ENCODE results near the gene MAP4.
"Not testable (repeated sequence)": the region's sequence is repeated elsewhere in the genome, so short reads cannot be mapped to it uniquely, and the experiment has no call there.

MAP4 gene

DNA sequence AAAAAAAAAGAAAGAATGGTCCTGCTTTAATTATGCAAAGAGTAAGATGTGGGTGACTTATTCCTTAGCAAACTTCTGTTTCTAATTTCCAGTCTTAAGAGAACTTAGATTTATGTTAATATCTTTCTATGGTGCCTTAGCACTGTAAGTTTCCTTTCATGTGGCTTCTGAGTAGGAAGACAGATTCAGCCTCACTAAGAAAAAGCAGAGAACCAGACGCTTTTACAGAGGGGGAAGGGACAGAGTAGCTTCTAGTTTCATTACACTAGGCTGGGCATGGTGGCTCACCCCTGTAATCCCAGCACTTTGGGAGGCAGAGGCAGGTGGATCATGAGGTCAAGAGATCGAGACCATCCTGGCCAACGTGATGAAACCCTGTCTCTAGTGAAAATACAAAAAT lies 118.3 kb downstream of the MAP4 start:
- no peak for DNase-seq (ENCODE audit: extremely low read depth in 1 of 2, low read depth in 1 of 2)

DNA sequence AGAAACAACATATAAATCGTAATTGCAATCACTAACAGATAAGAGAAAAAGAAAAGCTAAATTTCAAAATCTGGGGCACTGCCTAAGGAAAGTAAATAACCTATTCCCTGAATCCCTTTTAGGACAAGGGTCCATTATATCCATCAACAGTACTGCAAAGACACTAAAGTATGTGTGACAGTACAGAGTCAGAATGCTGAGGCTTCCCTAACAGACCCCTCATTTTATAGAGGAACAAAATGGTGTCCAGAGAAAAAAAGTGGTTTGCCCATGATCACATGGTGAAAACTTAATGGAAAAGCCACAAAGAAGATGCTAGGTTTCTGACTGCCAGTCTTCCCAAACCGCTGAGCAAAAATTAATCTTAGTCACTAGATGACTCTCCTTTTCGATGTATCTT lies 119.5 kb downstream of the MAP4 start:
- no peak for DNase-seq (ENCODE audit: extremely low read depth in 1 of 2, low read depth in 1 of 2)

DNA sequence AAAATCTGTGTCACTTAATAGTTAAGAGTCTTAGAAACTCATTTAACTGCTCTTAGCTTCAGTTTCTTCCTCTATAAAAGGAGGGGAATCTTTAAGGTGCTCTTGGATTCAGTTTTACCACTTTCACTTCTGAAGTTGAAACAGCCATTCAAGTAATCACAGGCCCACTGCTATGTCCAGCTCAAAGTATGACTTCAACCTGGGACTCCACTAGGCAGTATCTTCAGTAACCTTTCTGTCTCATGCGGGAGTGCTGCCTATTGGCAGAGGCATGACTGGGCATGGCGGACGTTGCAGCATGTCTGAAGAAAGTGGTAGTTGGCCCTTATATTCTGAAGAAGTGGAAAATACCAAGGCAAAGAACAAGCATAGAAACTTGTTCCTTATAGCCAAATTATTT lies 121.0 kb downstream of the MAP4 start:
- DNase-seq (ENCODE audit: extremely low read depth in 1 of 2, low read depth in 1 of 2), result no peak

DNA sequence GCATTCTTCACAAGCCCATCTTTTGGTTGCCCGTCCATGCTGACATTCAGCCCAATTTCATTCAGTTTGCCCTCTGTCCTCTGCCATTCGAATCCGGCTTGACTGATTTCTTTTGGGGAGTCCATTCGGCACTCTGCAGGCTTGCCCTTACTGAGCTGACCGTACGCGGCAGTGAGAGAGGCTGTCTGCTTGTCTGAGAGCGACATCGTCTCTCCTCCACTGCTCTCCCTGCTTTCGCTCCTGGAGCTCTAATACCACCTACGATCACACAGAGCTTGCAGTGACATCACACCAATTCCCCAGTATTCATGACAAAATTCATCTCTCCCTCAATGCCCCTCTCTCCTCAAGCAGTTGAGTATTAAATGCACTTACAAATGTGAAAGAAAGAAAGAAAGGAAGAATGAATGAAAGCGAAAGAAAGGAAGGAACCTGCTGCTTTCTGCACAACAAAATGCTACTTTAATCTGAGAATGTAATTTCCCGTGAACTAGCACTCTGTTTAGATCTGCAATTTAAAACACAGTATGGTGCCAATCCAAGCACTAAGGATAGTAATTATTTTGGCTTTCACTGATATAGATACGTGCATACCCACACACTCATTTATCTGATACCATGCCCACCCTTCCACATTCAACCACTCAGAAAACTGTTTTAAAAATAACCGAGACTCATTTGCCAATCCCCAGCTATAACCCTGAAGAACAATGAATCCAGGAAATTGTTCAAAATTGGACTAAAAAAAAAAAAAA lies 123.8 kb downstream of the MAP4 start:
- DNase-seq (ENCODE audit: extremely low read depth in 1 of 2, low read depth in 1 of 2), result no peak

DNA sequence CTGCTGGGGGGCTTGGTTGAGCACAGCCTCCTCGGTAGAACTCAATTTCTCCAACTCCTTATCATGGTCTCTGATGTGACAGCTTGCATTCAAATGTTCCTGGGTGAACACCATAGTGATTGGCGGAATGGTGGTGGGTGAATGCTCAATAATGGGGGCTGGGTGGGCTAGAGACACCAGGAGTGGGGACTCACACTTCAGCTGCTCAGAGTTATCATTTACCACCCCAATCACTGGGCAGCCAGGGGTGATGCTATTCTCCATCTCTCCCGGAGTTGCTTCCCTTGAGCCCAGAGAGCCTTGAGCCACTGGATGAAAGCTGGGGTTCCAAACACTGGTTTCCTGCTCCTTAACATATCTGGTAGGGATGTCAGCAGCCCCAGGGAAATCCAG lies 124.6 kb downstream of the MAP4 start:
- DNase-seq (ENCODE audit: extremely low read depth in 1 of 2, low read depth in 1 of 2), result no peak

DNA sequence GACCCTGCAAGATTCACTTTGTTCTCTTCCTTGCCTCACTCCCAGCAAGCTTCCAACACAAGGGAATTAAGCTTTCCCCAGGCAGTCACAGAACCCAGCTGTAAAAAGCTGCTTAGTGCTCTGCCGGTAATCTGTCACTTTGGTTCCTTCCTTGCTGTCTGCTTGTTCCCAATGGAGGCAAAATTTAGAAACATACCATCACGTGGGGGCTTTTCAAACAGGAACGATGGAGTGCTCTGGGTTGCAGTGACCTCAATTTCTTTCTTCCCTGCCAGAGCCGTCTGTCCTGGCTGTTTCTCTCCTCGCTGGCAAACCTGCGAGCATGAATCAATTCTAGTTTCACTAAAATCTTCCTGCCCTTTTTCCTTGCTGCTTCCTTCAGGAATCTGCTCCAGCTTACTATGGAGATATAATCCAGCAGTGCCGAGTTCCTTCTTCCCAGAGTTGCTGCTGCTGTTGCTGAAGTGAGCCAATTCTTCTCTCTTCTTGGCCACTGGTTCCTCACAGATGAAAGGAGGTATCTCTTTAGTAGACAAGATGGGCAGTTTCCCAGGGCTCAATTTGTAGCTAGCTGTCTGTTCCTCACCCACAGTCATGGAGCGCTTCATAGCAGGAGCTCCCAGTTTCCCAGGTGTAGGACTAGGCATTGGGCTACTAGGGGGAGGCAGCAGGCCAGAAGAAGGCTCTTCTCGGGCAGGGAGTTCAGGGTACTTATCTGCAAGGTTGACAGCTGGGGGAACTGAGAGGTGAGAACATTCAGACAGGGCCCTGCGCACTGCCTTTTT lies 125.2 kb downstream of the MAP4 start:
- no peak for DNase-seq (ENCODE audit: extremely low read depth in 1 of 2, low read depth in 1 of 2)

DNA sequence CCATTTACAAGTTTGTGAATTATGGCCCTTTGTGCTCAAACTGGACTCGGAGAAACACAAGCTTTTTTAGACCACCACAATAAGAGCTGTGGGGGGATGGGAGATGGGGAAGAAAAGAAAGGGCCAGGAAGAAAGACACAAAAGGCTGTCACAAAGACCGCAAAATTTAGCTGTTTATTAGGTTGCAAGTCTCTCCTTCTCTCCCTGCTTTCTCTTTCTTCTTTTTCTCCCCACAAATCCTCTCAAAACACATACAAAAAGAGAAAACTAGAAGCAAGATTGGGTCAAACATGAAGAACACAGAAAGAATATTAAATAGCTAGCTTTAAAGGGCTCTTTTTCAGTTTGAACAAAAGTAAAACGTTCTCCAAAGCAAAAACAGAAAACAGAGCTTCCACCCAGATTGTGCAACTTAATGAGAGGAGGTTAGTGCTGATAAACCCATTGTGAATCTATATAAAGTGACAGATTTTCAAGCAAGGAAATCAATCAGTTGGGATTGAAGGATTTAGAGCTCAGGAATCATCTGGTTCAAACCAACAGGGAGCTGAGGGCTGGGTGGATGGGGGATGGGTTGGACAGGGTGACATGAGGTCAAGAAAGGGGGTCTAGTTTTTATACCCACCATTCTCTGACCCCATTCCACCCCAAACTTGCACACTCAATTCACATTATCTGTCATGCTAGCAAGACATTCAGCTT lies 125.9 kb downstream of the MAP4 start:
- DNase-seq (ENCODE audit: extremely low read depth in 1 of 2, low read depth in 1 of 2), result no peak

DNA sequence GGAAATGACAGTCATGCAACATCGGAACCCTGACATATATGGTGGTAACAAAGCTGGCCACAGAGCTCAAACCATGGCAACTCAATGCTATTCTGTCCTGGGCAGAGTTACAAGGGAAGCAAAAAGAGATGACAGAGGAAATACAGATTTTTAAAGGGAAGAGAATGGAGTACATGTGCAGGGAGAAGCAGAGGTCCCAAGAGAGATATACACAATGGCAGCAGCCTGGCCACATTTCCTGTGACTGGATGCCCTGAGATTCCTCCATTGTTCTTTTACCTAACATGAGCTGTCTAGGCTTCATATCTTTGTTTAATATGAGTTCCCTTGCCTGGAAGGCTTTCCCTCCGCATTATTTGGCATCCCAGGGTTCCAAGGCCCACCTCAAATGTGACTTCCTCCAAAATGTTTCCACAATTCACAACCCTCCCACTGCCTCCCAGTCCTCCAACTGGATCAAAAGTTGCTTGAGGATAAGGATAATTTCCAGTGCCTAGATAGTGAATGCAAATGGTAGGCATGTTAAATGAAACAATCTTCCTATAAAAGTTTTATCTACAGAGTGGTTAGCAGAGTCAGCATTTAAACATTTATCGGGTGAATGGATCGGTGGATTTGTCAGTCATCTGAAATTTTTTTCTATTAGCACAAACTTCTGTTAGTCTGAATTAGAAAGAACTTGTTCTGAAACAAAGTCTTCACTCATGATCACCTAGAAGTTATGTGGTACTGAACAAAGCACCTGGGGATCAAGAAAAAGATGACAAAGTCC lies 127.0 kb downstream of the MAP4 start:
- DNase-seq (ENCODE audit: extremely low read depth in 1 of 2, low read depth in 1 of 2), result no peak

DNA sequence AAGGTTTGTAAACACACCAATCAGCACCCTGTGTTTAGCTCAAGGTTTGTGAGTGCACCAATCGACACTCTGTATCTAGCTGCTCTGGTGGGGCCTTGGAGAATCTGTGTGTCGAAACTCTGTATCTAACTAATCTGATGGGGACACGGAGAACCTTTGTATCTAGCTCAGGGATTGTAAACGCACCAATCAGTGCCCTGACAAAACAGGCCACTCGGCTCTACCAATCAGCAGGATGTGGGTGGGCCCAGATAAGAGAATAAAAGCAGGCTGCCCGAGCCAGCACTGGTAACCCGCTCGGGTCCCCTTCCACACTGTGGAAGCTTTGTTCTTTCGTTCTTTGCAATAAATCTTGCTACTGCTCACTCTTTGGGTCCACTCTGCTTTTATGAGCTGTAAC lies 128.2 kb downstream of the MAP4 start:
- DNase-seq (ENCODE audit: extremely low read depth in 1 of 2, low read depth in 1 of 2), result not testable (repeated sequence)

DNA sequence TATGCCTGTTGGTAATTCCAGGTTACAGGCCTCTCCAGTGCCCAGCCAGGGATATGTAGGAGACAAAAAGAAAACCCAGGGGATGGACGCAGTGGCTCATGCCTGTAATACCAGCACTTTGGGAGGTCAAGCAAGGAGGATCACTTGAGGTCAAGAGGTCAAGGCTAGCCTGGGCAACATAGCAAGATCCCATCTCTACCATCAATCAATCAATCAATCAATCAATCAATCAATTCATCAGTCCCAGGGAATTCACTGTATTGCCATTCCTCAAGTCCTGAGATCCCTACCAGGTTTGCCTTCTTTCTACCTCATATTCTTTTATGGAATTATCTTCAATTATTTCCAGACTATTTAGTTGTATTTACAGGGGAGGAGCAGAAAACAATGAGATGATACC lies 131.0 kb downstream of the MAP4 start:
- DNase-seq (ENCODE audit: extremely low read depth in 1 of 2, low read depth in 1 of 2), result no peak

DNA sequence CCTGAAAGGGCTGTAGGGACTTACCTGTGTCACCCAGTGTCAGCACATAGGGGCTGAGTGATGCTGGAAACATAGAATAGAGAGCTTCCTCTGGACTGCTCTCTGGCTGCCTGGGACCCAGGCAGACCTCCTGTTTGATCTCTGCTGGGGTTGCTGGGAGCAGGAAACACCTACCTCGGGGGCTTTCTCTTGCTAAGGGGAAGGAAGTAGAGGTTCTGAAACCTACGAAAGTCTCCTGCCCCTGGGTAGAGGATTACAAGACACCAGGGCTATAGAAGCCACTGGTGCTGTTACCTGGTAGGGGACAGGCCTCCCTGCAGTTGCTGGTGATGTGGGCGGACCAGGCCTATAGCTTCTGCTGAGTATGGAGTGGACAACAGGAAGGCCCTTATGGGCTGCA lies 131.6 kb downstream of the MAP4 start:
- no peak for DNase-seq (ENCODE audit: extremely low read depth in 1 of 2, low read depth in 1 of 2)

DNA sequence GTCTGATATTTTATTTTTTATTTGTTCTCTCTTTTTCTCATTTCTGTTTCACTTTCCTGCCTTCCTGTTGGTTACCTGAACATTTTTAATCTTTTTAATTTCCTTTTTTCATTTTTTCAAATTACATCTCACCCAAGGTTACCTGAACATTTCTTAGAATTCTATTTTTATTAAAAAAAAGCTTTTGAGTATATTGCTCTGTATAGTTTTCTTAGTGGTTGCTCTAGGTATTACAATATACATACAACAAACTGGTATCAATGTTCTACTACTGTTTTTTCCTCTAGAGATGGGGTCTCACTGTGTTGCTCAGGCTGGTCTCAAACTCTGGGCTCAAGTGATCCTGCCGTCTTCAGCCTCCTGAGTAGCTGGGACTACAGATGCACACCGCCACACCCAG lies 133.9 kb downstream of the MAP4 start:
- no peak for DNase-seq (ENCODE audit: extremely low read depth in 1 of 2, low read depth in 1 of 2)

DNA sequence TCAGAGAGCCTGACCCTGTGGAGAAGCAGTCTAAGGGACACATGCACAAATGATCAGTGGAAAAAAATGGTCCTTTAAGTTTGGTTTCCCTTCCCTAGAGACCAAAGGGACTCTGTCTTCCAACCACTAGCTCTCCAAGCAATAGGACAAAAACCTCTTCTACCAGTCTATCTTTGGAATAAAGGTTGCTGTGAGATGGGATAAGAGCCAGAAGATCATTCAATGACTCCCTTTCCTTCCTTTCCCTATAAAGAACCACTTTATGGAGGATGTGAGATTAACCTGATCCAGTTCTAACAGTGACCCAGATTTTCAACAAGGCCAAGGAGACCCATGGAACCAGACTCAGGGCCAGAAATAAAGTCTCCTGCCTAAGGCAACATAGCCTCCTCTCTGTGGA lies 138.5 kb downstream of the MAP4 start:
- no peak for DNase-seq (ENCODE audit: extremely low read depth in 1 of 2, low read depth in 1 of 2)

DNA sequence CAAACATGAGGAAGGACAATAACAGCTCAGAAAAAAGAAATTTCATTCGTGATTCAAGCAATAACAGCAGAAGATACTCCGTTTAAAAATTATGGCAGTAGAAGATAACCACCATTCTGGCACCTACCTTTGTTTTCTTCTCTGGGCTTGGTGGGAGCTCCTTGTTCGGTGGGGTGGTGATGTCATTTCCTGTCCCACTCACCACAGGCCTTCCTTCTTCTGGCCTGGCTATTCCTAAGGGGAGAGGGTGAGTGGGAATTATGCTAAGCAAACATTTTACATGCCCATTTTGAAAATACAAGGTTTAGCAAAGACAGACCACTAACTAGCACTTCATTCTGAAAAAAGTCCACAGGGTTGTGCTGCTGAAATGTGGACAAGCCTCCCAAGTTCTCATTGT lies 138.9 kb downstream of the MAP4 start:
- no peak for DNase-seq (ENCODE audit: extremely low read depth in 1 of 2, low read depth in 1 of 2)

DNA sequence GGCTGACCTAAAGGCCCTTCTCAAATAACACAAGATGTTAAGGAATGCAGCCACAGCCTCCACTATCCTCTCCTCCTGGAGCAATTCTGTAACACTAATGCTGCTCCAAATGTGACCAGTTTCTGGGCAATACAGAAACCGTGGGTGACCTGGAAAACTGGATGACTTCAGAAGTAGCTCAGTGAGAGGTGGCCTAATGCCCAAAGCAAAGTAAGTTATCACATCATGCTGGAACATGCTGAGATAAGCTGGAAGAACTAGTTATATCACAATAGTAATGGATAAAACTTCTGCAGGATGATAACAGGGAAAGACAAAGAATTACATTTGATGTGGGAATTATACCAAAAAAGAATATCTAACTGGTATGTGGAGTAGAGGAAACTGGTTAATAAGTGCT lies 141.3 kb downstream of the MAP4 start:
- DNase-seq (ENCODE audit: extremely low read depth in 1 of 2, low read depth in 1 of 2), result no peak

DNA sequence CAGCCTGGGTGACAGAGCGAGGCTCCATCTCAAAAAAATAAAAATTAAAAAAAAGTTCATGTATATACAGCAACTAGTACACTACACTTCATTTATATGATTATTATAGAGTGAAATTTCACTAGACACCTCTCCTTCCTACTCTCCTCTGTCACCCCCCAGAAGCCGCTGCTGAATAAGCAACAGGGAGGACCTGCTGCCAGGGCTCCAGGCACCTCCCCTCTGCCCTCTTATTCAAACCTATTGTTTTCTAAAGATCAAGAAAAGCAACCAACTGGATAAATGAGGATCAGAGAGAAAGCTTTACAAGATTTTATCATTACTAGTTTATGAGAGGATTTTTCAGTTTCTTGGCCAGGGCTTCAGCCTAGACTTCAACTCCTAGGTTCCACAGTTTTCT lies 141.8 kb downstream of the MAP4 start:
- no peak for DNase-seq (ENCODE audit: extremely low read depth in 1 of 2, low read depth in 1 of 2)

DNA sequence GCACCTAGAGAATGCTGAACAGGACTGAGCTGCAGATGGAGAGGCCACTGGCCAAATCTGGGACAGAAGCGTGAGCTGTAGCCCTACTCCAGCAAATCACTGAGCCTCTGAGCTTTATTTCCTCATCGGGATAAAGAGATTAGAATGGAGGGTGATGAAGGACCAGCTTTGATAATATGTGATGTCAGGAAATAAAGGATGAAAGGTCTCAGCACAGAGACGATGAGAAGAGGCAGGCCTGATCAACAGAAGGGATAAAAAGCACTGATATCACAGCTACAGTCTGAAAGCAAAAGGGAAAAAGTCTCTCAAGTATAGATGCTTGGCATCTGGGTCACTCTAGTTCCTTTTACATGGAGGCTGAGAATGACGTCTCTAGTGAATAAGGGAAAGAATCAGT lies 143.3 kb downstream of the MAP4 start:
- no peak for DNase-seq (ENCODE audit: extremely low read depth in 1 of 2, low read depth in 1 of 2)

DNA sequence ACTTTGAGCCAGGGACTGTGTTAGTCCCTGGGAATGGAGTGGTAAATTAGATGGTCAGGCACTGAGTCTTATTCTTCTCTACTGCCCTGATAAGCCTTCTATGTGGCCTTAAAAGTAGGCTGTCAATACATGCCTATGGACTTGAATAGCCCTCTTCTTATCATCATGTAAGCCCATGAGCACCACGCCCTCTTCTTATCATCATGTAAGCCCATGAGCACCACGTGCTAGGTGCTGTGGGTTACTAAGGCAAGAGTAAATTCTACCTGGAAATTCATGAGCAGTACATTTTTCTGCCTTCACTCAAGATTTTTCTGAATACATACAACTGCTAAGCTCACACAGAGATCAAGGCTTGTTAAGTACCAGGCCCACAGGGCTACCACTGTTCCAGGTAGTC lies 144.8 kb downstream of the MAP4 start:
- no peak for DNase-seq (ENCODE audit: extremely low read depth in 1 of 2, low read depth in 1 of 2)

DNA sequence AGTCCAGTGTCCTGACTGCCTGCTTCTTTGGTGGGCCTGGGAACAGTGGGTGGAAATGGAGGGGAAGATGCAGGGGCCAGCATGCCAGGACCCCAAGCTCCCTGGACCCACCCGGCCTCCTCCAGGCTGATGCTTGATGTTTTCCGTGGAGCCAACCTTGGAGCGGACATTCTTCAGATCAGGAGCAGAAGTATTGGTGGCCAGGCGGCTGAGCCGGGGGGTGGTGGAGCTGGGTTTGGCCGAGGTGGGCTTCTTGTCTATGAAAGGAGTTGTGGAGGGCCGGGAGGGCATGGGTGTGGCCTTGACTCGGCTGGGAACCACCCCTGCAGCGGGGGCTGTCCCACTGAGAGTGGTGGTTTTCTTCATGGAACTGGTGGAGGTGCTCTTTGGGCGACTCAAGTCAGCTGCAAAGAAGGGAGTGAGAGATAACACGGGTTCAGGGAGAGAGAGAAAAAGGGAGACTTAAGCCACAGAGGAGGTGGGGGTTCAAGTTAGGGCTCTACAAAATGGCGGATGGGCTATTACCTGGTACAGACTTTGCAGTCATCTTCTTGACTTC lies 145.4 kb downstream of the MAP4 start:
- no peak for DNase-seq (ENCODE audit: extremely low read depth in 1 of 2, low read depth in 1 of 2)

DNA sequence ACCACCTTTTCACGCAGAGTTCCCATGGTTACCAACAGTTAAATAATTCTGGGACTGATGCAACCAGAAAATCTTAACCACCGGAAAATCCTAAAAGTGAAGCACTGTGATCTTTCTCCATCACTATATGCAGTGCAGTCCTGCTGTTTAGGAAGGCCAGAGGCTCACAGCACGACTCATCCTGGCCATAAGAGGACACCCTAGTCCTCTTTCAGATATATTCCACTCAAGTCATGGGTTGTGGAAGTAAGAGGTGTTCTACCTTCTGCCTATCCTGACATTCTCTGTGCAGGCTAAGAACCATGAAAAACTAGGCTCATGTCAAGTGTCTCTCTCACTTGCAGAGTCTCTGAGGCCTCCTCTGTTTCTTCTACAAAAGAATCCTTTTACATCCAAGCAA lies 146.1 kb downstream of the MAP4 start:
- DNase-seq (ENCODE audit: extremely low read depth in 1 of 2, low read depth in 1 of 2), result no peak

DNA sequence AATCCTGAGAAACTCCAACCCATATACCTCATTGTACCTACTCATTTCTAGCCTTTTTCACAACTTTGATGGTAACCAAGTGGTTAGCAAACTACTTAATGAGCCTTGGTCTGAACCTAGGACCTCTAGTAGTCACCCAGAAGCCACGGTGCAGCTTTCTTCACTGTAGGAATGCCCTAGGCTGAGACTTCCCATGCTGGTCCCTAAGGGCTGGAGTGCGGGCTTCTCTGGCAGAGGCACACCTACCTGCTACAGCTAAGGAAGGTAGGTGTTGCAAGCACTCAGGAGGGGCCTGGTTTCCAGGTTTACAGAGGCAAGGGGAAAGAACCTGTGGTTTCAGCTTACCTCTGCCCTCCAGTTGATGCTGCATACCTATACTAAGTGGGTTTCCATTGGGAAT lies 147.9 kb downstream of the MAP4 start:
- DNase-seq (ENCODE audit: extremely low read depth in 1 of 2, low read depth in 1 of 2), result no peak

All from stimulated activated CD8-positive, alpha-beta memory T cell treated with anti-CD3 and anti-CD28 coated beads, Interleukin-7, amount 100 ng/mL, for 48 hours (primary cell).